ENCODE measurements around the gene PARD3.
"Not testable (repeated sequence)": the region's sequence is repeated elsewhere in the genome, so short reads cannot be mapped to it uniquely, and the experiment has no call there.

- not testable (repeated sequence) for TF ChIP-seq CTCF, POLR2A (IDR thresholded peaks at IDR 0.05)
Observed at GRCh38 chr10:34268410-34268809, 546.7 kb downstream of the PARD3 start.
